Hypothalamus (tissue), 51 donors: ENCODE measurements around the gene TMEM101.
A peak's percentile ranks its signal among the peaks of the same experiment; 100 is the strongest.
"Not testable (repeated sequence)": the region's sequence is repeated elsewhere in the genome, so short reads cannot be mapped to it uniquely, and the experiment has no call there.

Source experiments
- DNase-seq, 51 donors: peaks; one replicate each; lab custom pipeline; 2025; lab: John Stamatoyannopoulos, UW

TMEM101 gene

DNA sequence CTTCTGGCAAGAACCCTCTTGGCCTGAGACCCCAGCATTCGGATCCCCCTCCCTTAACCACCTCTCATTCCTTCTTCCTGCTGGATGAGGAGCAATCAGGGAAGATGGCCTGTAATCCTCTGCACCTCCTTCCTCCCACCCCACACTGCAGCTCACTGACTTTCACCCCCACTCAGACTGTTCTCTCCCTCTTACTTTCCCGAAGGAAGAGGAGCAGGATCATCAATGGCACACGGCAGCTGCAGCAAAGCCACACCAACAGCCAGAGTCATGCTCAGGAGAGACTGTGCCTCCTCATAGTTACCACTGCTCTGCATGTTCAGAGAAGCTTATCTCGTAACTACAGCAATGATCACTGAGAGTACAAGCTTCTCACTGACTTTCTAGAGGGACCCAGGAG is 10.1 kb upstream of the TMEM101 start:
- DNase-seq = peak in 1 of 51 donors; percentile 28

DNA sequence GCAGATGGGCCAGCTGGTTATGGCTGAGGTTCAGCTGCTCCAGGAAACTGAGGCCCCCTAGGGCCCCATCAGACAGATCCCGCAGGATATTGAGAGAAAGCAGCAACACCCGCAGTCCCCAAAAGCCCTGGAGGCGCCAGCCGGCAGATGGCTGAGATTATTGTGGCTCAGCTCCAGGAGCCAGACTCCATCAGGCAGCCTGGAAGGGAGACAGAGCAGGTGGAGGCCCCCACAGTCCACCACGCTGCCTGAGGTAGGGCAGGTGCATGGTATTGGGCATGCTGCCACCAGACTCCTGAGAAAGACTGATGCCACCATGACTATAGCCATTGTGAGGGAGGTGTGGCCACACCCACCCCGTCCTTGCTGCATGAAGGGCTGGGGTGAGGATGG is 9.5 kb upstream of the TMEM101 start:
- DNase-seq = peak in 1 of 51 donors; percentile 14

DNA sequence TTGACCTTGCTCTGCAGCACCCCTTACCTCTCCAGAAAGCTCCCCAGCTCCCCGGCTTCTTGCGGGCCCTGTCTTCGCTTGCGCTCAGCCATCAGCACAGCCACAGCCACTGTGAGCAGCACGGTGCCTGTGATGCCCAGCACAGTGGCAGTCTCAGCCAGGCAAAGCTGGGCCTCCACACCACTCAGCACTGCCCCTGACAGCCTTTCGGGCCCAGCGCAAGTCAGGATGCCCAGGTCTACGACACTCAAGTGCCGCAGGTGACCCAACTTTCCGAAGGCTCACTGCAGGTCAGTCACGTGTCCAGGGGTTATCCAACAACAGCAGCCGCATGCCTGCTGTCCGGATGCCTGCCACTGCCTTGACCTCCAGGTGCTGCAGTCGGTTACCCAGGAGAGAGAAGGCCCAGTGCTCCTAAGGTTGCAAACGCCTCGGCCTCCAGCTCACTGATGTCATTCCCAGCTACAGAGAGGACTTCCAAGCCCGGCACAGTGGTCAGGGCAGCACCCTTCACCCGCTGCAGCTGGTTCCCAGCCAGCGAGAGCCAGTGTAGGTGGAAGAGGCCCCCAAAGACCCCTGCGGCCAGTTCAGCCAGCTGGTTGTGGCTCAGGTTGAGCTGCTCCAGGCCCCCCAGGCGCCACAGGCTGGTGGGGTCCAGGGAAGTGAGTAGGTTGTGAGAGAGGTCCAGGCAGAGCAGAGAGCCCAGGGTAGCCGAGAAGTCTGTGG is 8.9 kb upstream of the TMEM101 start:
- no peak for DNase-seq

GRCh38 chr17:44022246-44022645 is 7.5 kb upstream of the TMEM101 start:
- DNase-seq = no peak

DNA sequence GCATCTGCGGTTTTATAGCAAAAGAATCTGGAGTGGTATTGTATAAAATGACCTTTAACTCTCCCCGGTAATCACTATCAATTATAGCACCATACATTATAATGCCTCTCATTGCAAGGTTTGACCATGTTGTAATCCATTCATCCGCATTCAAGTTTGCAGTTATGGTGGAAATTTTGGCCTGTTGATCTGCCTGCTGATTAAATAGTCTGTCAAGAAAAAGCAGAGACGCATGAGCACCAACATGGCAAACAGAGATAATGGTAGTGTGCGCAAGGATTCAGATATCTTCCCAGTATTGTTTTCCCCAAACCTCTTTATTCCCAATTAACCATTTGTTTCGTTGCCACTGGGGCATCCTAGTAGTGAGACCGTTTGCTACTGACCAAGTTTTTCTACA is 6.5 kb upstream of the TMEM101 start:
- DNase-seq = not testable (repeated sequence)

DNA sequence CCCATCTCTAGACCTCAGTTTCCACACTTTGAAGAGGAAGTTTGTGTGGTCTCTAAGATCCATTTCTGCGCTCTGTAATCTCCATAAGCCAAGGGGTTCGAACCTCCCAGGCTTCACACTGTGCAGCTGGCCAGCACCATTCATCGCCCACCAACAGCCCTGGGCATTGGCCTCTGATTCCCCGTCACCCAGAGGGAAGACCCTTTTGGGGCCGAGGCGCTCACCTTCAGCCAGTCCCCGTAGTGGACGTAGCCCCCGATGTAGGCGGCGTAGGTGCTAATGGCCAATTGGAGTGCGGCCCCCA is 678 bp downstream of the TMEM101 start:
- DNase-seq = peak in 2 of 51 donors; percentile 4 to 36

DNA sequence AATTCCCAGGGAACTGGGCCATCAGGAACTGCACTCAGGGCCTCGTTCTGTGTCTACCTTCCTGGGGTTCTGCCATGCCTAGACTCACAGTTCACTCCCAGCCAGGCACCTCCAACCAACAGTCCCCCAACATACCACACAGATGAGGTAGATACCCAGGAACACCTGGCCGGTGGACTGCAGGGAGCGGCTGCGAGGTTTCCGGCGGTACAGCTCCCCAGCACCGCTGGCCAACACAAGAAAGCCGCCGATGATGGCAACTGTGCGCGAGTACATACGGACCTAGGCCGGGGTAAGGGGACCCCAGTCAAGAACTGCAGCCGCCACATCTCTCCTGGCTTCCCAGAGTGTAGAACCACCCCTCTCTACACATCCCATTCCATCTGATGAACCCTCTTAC is 1.9 kb downstream of the TMEM101 start:
- no peak for DNase-seq

- DNase-seq = no peak
Measured at GRCh38 chr17:44012391-44012790, 2.4 kb downstream of the TMEM101 start.

DNA sequence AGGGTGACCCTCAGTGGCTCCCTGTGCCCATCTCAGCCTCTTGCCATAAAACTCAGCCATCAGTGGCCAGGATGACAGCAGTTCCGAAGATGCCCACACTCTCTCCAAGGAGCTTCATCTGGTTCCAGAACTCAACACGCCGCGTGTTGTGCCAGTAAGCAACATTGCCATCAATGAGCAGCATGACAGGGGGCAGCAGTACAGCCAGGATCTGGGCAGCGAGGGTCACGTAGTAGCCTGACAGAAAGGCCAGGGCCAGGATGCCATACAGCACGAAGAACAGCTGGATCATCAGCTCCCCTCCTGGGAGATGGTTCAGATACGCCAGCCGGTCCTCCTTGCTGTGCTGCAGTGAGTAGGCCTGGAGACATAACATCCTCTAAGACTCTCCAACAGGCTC is 2.9 kb downstream of the TMEM101 start:
- DNase-seq = no peak

GRCh38 chr17:44010966-44011647 is 3.7 kb downstream of the TMEM101 start:
- no peak for DNase-seq

DNA sequence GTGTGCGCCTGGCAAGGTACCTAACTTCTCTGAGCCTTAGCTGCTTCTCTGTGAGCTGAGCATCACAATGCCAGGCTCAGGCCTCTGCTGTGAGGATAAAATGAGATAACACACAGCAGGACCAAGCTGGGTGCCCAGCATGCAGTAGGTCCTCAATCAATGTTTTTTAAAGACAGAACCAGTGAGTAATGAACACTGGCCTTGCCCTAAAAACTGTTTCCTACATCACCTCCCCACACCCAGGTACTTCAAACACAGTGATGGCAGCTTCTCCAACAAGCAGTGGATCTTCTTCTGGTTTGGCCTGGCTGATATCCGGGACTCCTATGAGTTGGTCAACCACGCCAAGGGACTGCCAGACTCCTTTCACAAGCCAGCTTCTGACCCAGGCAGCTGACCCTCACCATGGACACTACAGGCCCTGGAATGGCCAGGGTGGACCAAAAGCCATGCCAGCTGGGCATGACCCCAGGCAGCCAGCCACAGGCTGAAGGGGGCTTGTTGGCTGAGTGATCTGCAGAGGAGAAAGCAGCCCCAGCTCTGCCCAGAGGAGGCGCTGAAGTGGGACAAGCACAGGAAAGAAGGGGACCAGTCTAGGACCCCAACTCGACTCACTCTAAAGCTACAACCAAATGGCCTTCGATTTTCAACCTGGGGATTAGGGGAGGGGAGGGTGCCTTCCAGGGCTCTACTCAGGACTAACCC is 6.4 kb downstream of the TMEM101 start:
- DNase-seq = no peak

DNA sequence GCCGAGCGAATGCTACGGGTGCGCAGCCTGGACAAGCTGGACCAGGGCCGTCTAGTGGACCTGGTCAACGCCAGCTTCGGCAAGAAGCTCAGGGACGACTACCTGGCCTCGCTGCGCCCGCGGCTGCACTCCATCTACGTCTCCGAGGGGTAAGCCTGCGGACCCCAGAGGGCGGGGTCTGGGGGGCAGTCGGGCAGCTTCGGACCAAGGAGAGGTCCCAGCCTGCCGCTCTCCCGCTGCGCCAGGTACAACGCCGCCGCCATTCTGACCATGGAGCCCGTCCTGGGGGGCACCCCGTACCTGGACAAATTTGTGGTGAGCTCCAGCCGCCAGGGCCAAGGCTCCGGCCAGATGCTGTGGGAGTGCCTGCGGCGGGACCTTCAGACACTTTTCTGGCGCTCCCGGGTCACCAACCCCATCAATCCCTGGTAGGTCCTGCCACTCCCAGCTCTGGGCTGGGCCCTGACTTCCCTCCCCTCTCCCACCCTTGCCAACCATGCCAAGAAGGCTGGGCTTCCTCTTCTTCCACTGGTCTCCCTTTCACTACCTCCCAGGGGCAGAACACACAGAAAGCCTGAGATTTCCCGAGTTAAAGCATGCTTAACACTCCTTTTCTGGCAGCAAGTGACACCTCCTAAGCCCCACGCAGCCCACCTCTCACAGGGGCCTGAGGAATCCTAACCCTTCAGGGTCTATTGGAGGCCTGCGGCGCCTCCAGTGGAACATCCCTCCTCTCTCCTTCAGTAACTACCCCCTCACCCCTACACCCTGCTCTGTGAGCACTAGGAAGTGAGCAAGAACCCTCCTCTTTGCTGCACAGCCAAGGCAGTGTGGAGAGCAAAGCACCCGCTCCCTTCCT is 7.2 kb downstream of the TMEM101 start:
- DNase-seq = peak in 1 of 51 donors; percentile 36

- peak in 45 of 51 donors; percentile 14 to 85 (median 54) for DNase-seq
Measured at GRCh38 chr17:44006598-44007345, 8.0 kb downstream of the TMEM101 start.

- no peak for DNase-seq
Measured at GRCh38 chr17:44006272-44006597, 8.5 kb downstream of the TMEM101 start.

DNA sequence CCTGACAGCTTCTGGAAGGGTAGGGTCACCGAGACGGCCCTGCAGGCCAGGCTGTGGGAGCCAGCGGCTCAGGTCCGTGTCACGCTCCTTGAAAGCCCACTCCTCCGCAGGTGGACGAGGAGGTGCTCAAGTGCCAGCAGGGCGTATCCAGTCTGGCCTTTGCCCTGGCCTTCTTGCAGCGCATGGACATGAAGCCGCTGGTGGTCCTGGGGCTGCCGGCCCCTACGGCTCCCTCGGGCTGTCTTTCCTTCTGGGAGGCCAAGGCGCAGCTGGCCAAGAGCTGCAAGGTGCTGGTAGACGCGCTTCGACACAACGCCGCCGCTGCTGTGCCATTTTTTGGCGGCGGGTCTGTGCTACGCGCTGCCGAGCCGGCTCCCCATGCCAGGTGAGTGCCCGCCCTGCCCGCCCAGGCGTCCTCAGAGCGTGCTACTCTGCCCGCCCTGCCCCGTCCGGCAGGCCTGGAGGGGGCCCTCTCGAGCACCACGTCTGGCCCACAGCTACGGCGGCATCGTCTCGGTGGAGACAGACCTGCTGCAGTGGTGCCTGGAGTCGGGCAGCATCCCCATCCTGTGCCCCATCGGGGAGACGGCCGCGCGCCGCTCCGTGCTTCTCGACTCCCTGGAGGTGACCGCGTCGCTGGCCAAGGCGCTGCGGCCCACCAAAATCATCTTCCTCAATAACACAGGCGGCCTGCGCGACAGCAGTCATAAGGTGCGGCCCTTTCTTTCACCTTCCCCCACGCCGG is 9.1 kb downstream of the TMEM101 start:
- DNase-seq = no peak

- peak in 1 of 51 donors; percentile 24 for DNase-seq
Measured at GRCh38 chr17:44004761-44005526, 9.8 kb downstream of the TMEM101 start.

- no peak for DNase-seq
Measured at GRCh38 chr17:44004077-44004760, 10.5 kb downstream of the TMEM101 start, which contains the start of gene NAGS. TSS of gene NAGS (plus strand) at chr17:44004622. CDS start at chr17:44004664, 42 bp downstream.
